GM21529 (cell line): Measurements from ENCODE around the gene GABRB1.

Source experiments
- ATAC-seq: cut with Tn5 transposase; IDR thresholded peaks from one replicate; pipeline ENCODE4 v1.9.1; 2021; ENCODE audit not compliant: unreplicated experiment

GABRB1 gene

GRCh38 chr4:47207555-47207954 lies 176.2 kb downstream of the GABRB1 start:
- ATAC-seq: no peak

- ATAC-seq: no peak
Observed at GRCh38 chr4:47209833-47210232, 178.5 kb downstream of the GABRB1 start.

- no peak for ATAC-seq
Observed at GRCh38 chr4:47210828-47211227, 179.5 kb downstream of the GABRB1 start.

- ATAC-seq: no peak
Observed at GRCh38 chr4:47213106-47213505, 181.7 kb downstream of the GABRB1 start.

- ATAC-seq: no peak
Observed at GRCh38 chr4:47213539-47213938, 182.2 kb downstream of the GABRB1 start.

- ATAC-seq: no peak
Observed at GRCh38 chr4:47213971-47214370, 182.6 kb downstream of the GABRB1 start.

GRCh38 chr4:47215759-47216158 lies 184.4 kb downstream of the GABRB1 start:
- ATAC-seq: no peak

- ATAC-seq: no peak
Observed at GRCh38 chr4:47217291-47217690, 185.9 kb downstream of the GABRB1 start.

GRCh38 chr4:47217884-47218283 lies 186.5 kb downstream of the GABRB1 start:
- no peak for ATAC-seq

GRCh38 chr4:47218631-47219030 lies 187.3 kb downstream of the GABRB1 start:
- no peak for ATAC-seq

- ATAC-seq: no peak
Observed at GRCh38 chr4:47219586-47219985, 188.2 kb downstream of the GABRB1 start.

- no peak for ATAC-seq
Observed at GRCh38 chr4:47221721-47222120, 190.4 kb downstream of the GABRB1 start.

GRCh38 chr4:47222276-47222675 lies 190.9 kb downstream of the GABRB1 start:
- no peak for ATAC-seq

- no peak for ATAC-seq
Observed at GRCh38 chr4:47224361-47224760, 193.0 kb downstream of the GABRB1 start.

GRCh38 chr4:47235721-47236120 lies 204.4 kb downstream of the GABRB1 start:
- ATAC-seq: no peak

- no peak for ATAC-seq
Observed at GRCh38 chr4:47238667-47239066, 207.3 kb downstream of the GABRB1 start.

GRCh38 chr4:47239649-47240048 lies 208.3 kb downstream of the GABRB1 start:
- no peak for ATAC-seq

- ATAC-seq: no peak
Observed at GRCh38 chr4:47251348-47252135, 220.2 kb downstream of the GABRB1 start.

GRCh38 chr4:47263721-47264120 lies 232.4 kb downstream of the GABRB1 start:
- ATAC-seq: no peak

GRCh38 chr4:47270201-47270888 lies 239.0 kb downstream of the GABRB1 start:
- ATAC-seq: no peak

GRCh38 chr4:47271291-47271690 lies 239.9 kb downstream of the GABRB1 start:
- no peak for ATAC-seq

GRCh38 chr4:47274901-47275300 lies 243.5 kb downstream of the GABRB1 start:
- no peak for ATAC-seq
